GM12878 (cell line): ENCODE data around the gene CCNL2. TPM values are rescaled to one million over a fixed set of nuclear protein-coding genes. Genes with fewer than 3 reads are reported as not detected.

Experiments
- ATF3 ChIP-seq: IDR thresholded peaks from 2 replicates; pipeline ENCODE4 v1.6.1; 2011; ENCODE audit warnings: low read depth, mild to moderate bottlenecking, low read length, moderate library complexity, borderline replicate concordance; ENCODE audit errors: extremely low read depth
- EED ChIP-seq: sonication (generic); IDR thresholded peaks from 2 replicates; pipeline ENCODE4 v1.6.1; 2016; ENCODE audit warnings: antibody characterized with exemption, low read depth
- NRF1 ChIP-seq: conservative IDR thresholded peaks from 2 replicates; pipeline ENCODE4 v1.6.1; 2011; ENCODE audit warnings: mild to moderate bottlenecking, low read depth, low read length, improper control_type of control experiment
- RELA ChIP-seq: fragments of 450-650 bp; IDR thresholded peaks from 2 replicates; pipeline ENCODE4 v1.8.0; 2014; ENCODE audit warnings: borderline replicate concordance; ENCODE audit not compliant: partially characterized antibody
- REST ChIP-seq: IDR thresholded peaks from 2 replicates; pipeline ENCODE4 v1.6.1; 2012; ENCODE audit warnings: mild to moderate bottlenecking, low read depth, low read length
- SMC3 ChIP-seq: IDR thresholded peaks from 2 replicates; pipeline ENCODE4 v1.6.1; 2011; ENCODE audit warnings: low read length, improper control_type of control experiment, borderline replicate concordance
- polyA plus RNA-seq, 11 experiments: library from polyadenylated mRNA; depleted of rRNA in 4 of 11; unstranded in 6 of 11; stranded (reverse) in 5 of 11; fragments of >200 nt; fragmentation: Nextera tagmentation in 4 of 11; fragmentation: Illumina TruSeq in 1 of 11; extraction: Ambion mirVana in 4 of 11; extraction: Trizol in 1 of 11; gene quantifications; 1 replicate in 1 of 11; 2 replicates in 10 of 11; pipeline versions ENCODE4 v1.2.1 to v1.2.3, GENCODE V29; 2011 to 2016; ENCODE audit warnings: inconsistent platforms in 2 of 11, missing spikeins in 2 of 11, low read depth in 1 of 11
- total RNA-seq, 4 experiments: library from RNA; depleted of rRNA in 3 of 4; stranded (reverse); fragments of >200 nt in 3 of 4; fragmentation: Illumina TruSeq in 1 of 4; extraction: Trizol in 1 of 4; gene quantifications; 2 replicates each; pipeline versions ENCODE4 v1.2.1 to v1.2.3, GENCODE V29; 2013 to 2021

Gene CCNL2
- total and polyA plus RNA-seq, 10 of the 15 experiments (the other 5 are each of a cell fraction or from before 2014, with no cell fraction given) = 2.1 to 143 (median 101) TPM

- TF ChIP-seq NRF1 (no peak), REST (no peak), SMC3 (no peak), RELA (no peak), ATF3 (no peak), EED (no peak)
These were observed 23.5 kb upstream of the CCNL2 start (continued) for GRCh38 chr1:1422465-1423244.
